Kidney (tissue), 14 donors: ENCODE results near the gene UGT1A9. TPM values are rescaled to one million over a fixed set of nuclear protein-coding genes. Genes with fewer than 3 reads are reported as not detected.

Experiments used
- DNase-seq, 5 donors: peaks; one replicate each; pipeline ENCODE4 v3.0.0-alpha.2; 2013 to 2020
- FAIRE-seq: peaks from 2 replicates; lab custom pipeline; 2012; peaks lifted over from hg19 to GRCh38; lab: Jason Lieb, UNC
- H3K27ac ChIP-seq, 2 donors: one replicate each; pipeline ENCODE4 v1.7.0; 2013; ENCODE audit warnings: low read depth in 2 of 2, low read length in 2 of 2, inconsistent platforms in 1 of 2
- H3K27me3 ChIP-seq: one replicate; pipeline ENCODE4 v1.7.1; 2013; ENCODE audit warnings: low read length, inconsistent platforms; ENCODE audit not compliant: control insufficient read depth, insufficient read depth
- H3K36me3 ChIP-seq, 3 donors: one replicate each; pipeline versions ENCODE4 v1.7.0 to v1.7.1; 2013; ENCODE audit warnings: low read length in 3 of 3, control low read depth in 1 of 3, inconsistent platforms in 1 of 3; ENCODE audit not compliant: insufficient read depth in 3 of 3, control insufficient read depth in 2 of 3
- H3K4me1 ChIP-seq, 3 donors: one replicate each; pipeline versions ENCODE4 v1.7.0 to v1.7.1; 2013; ENCODE audit warnings: low read length in 3 of 3, inconsistent platforms in 1 of 3, low read depth in 1 of 3; ENCODE audit not compliant: control insufficient read depth in 2 of 3, insufficient read depth in 2 of 3
- H3K4me3 ChIP-seq, 3 donors: one replicate each; pipeline versions ENCODE4 v1.7.0 to v1.8.1; 2013; ENCODE audit warnings: low read length in 3 of 3, control low read depth in 1 of 3, inconsistent platforms in 1 of 3
- H3K9ac ChIP-seq, 3 donors: one replicate each; pipeline versions ENCODE4 v1.7.0 to v1.7.1; 2013; ENCODE audit warnings: low read length in 3 of 3, control low read depth in 1 of 3, inconsistent platforms in 1 of 3
- H3K9me3 ChIP-seq, 3 donors: one replicate each; pipeline versions ENCODE4 v1.7.0 to v1.7.1; 2013; ENCODE audit warnings: low read length in 3 of 3, control low read depth in 1 of 3, inconsistent platforms in 1 of 3; ENCODE audit not compliant: control insufficient read depth in 2 of 3, insufficient read depth in 1 of 3
- intact Hi-C: fragments of 100-400 bp; cut with DNase I; formaldehyde crosslinking; loops from one replicate; pipeline ENCODE4 v1.11.1; 2022
- polyA plus RNA-seq: library from polyadenylated mRNA; stranded (reverse); fragments of 350-450 nt; fragmentation: Illumina TruSeq; extraction: RNeasy Lipid Tissue Mini Kit (QIAGEN cat#74804); gene quantifications from one replicate; pipeline ENCODE4 v1.2.3, GENCODE V29; 2014; ENCODE audit warnings: low read depth, low replicate concordance; ENCODE audit not compliant: insufficient read depth
- total RNA-seq: library from RNA; stranded (reverse); fragmentation: NEBNext Ultra II Directional; extraction: Animal tissue kit (Norgen Biotek cat#: 25700); gene quantifications from one replicate; pipeline ENCODE4 v1.2.1, GENCODE V29; 2021
- TF ChIP-seq, protein P1 (sequence below): IDR thresholded peaks from 3 replicates; pipeline ENCODE4 v1.5.1; 2012; ENCODE audit warnings: mild to moderate bottlenecking, moderate library complexity, borderline replicate concordance; ENCODE audit not compliant: insufficient read depth; ENCODE audit errors: extremely low read depth
- donor health status: control.
- donor health status: control.
- donor health status: control.
- donor health status: control.
- donor health status: control.
- donor health status: DM: yes; HTN: yes; CAD: no.
- donor health status: Normal renal cell carcinoma (clear cell type).

Gene UGT1A9
- total and polyA plus RNA-seq, 2 donors from 2014 or later: 1.4 to 414 TPM

DNA sequence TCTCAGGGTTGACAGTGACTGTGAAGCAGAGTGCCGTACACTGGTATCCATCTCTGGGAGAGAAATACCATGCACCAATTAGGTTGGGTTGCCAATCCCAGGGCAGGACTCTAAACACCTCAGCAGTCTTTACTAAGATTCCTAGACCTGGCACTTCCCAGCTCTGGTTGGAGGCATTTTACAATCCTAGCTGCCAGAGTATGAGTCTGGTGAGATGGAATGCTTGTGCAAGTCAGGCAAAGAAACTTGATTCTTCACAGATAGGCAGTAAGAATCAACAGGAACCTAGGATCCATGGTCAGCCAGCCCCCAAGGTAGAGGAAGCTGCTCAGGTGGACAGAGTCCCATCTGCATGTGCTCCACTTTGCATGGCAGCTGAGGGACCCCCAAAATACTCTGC lies 35.0 kb downstream of the UGT1A9 start:
- FAIRE-seq (no peak), DNase-seq (no peak)
- H3K27ac ChIP-seq: peak overlapping the region; percentile 23 to 51
- TF ChIP-seq, protein P1, sequence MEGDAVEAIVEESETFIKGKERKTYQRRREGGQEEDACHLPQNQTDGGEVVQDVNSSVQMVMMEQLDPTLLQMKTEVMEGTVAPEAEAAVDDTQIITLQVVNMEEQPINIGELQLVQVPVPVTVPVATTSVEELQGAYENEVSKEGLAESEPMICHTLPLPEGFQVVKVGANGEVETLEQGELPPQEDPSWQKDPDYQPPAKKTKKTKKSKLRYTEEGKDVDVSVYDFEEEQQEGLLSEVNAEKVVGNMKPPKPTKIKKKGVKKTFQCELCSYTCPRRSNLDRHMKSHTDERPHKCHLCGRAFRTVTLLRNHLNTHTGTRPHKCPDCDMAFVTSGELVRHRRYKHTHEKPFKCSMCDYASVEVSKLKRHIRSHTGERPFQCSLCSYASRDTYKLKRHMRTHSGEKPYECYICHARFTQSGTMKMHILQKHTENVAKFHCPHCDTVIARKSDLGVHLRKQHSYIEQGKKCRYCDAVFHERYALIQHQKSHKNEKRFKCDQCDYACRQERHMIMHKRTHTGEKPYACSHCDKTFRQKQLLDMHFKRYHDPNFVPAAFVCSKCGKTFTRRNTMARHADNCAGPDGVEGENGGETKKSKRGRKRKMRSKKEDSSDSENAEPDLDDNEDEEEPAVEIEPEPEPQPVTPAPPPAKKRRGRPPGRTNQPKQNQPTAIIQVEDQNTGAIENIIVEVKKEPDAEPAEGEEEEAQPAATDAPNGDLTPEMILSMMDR: no peak
- H3K27me3 ChIP-seq: no peaks in the 10 kb centered on the region
- H3K4me3 ChIP-seq: no peak overlapping the region
- H3K9me3 ChIP-seq: no peaks in the 10 kb centered on the region
- peaks cover 0 to 19% (median 7%) of the 10 kb centered on the region in 3 donors for H3K4me1 ChIP-seq
- peaks cover 0 to 4% (median 0%) of the 10 kb centered on the region in 3 donors for H3K36me3 ChIP-seq
- intact Hi-C loops: no loop called here
- no peak overlapping the region for H3K9ac ChIP-seq

DNA sequence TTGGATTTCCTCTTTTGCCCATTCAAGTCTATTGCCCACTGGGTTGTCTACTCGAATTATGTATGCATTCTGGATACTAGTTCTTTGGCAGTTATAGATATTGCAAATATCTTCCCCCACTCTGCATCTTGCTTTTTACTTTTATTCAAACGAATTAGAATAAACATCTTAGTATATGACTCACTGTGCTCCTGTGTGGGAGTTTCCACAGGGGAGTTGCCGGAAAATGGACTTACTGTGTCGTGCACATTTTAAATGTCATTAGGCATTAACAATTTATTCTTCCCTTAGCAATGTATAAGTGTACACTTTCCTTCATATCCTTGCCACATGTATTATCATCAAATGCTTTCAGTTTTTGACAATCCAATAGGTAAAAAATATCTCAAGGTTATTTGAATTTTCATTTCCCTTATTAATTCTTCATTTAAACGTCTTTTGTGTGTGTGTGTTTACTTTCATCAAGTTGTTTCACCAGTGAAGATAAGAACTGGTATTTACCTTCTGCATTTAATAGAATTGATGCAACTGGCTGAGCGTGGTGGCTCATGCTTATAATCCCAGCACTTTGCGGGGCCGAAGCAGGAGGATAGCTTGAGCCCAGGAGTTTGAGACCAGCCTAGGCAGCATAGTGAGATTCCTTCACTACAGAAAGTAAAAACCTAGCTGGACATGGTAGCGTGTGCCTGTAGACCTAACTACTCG lies 36.4 kb downstream of the UGT1A9 start:
- intact Hi-C loops: no loop called here
- H3K9ac ChIP-seq: no peak overlapping the region
- H3K4me3 ChIP-seq: no peak overlapping the region
- no peaks in the 10 kb centered on the region for H3K27me3 ChIP-seq
- peaks cover 0 to 19% (median 7%) of the 10 kb centered on the region in 3 donors for H3K4me1 ChIP-seq
- DNase-seq (no peak), FAIRE-seq (no peak)
- TF ChIP-seq, protein P1: no peak
- H3K9me3 ChIP-seq: no peaks in the 10 kb centered on the region
- H3K36me3 ChIP-seq: peaks cover 0 to 4% (median 0%) of the 10 kb centered on the region in 3 donors
- H3K27ac ChIP-seq: no peak overlapping the region

DNA sequence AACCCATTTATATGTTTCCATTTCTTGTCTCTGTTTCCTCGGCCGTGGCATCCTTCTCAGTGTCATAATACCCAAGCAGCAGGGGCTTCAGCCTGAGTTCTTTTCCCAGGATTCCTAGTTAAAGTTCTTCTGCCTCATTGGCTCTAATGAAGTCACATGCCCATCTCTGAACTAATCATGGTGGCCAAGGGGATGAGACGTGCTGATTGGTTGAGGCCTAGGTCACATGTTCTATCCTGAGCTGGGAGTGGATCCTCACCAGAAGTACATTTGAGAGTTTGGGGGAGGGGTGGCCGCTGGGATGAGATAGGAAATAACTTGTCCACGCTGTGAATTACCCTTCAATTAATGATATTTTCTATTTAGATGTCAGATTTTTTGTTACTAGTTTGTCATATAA lies 37.2 kb downstream of the UGT1A9 start:
- DNase-seq (no peak), FAIRE-seq (no peak)
- peaks cover 0 to 19% (median 7%) of the 10 kb centered on the region in 3 donors for H3K4me1 ChIP-seq
- no peak overlapping the region for H3K27ac ChIP-seq
- H3K27me3 ChIP-seq: no peaks in the 10 kb centered on the region
- no peak overlapping the region for H3K4me3 ChIP-seq
- intact Hi-C loops: no loop called here
- TF ChIP-seq, protein P1: no peak
- peaks cover 0 to 4% (median 0%) of the 10 kb centered on the region in 3 donors for H3K36me3 ChIP-seq
- no peak overlapping the region for H3K9ac ChIP-seq
- no peaks in the 10 kb centered on the region for H3K9me3 ChIP-seq
